GM12864 (cell line): ENCODE measurements around the gene USP32.

ENCODE experiments used
- DNase-seq: peaks from one replicate; pipeline ENCODE4 v3.0.0-alpha.2; 2011; ENCODE audit warnings: low read depth
- H3K4me3 ChIP-seq: 2 replicates; pipeline ENCODE4 v1.5.1; 2011; ENCODE audit warnings: mild to moderate bottlenecking, low read depth, low read length, control low read depth
- TF ChIP-seq, protein P1 (sequence below): IDR thresholded peaks from 2 replicates; pipeline ENCODE4 v1.5.1; 2011; ENCODE audit warnings: low read depth, mild to moderate bottlenecking, moderate library complexity, low read length, control low read depth, inconsistent platforms; ENCODE audit errors: missing control alignments

USP32 gene

DNA sequence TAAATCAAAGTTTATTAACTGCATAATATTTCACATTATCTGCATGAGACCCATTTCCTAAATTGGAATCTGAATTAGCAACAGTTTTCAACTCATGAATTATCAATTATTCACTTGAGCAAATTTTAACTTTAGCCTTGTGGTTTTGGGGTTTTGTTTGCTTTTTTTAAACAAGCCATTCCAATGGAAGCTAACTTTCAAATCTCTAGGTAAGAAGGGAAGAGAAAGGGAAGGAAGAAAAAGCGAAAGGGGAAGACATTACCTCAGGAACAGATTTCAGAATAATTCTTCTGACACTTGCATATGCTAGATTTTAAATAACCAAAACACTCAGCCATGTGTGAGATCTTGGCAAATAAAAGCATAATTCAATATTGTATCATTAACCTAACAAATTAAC, 139.5 kb downstream of the USP32 start:
- TF ChIP-seq, protein P1, sequence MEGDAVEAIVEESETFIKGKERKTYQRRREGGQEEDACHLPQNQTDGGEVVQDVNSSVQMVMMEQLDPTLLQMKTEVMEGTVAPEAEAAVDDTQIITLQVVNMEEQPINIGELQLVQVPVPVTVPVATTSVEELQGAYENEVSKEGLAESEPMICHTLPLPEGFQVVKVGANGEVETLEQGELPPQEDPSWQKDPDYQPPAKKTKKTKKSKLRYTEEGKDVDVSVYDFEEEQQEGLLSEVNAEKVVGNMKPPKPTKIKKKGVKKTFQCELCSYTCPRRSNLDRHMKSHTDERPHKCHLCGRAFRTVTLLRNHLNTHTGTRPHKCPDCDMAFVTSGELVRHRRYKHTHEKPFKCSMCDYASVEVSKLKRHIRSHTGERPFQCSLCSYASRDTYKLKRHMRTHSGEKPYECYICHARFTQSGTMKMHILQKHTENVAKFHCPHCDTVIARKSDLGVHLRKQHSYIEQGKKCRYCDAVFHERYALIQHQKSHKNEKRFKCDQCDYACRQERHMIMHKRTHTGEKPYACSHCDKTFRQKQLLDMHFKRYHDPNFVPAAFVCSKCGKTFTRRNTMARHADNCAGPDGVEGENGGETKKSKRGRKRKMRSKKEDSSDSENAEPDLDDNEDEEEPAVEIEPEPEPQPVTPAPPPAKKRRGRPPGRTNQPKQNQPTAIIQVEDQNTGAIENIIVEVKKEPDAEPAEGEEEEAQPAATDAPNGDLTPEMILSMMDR, result no peak
- no peak overlapping the region for H3K4me3 ChIP-seq
- no peak for DNase-seq

DNA sequence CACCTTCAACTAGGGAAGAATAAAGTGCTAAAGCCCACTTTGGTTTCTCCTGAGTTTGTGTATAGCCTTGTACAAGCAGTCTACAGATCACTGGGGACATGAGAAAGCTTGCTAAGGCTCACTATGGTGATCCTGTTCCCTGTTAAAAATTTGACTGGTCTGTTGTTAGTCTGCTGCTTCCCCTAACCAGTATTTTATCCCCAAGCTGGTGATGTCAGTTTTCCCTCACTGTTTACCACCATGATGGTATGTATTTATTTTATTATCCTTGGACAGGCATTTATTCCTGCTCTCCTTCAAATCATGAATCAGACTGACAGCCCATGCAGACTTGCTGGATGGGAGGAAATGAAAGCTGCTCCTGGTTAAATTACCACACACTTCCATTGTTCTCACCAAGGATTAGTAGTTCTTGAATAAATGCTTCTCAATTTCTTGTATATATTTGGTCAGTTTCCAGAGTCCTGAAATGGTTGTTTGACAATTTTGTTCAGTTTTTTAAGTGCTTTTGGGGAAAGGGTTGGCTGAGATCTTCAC, 142.6 kb downstream of the USP32 start:
- TF ChIP-seq, protein P1, result no peak
- no peak overlapping the region for H3K4me3 ChIP-seq
- DNase-seq, result no peak

DNA sequence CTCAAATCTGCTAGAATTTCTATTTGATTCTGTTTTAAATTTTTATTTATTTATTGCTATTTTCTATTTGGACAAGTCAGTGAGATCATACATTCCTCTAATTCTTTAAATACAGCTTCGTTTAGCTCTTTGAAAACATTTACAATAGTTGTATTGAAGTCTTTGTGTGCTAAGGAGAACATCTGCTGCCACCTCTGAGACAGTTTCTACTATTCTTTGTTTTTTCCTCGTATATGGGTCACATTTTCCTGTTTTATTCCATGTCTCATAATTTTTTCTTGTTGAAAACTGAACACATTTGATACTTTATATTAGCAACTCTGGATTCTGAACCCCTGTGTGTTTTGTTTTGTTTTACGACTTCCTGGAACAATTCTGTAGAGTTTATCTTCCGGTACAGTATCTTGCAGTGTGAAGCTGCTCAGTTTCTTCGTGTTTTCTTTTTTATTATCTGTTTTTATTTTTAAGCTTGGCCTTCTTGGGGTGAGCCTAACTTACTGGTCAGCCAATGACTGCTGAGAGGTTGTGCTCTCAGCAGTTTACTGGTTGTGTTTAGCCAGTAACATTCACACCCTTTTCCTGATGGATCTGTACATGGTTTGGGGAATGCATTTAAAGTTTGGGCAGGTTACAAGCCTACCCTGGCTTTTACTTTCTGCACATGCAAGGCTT, 143.2 kb downstream of the USP32 start:
- no peak for DNase-seq
- TF ChIP-seq, protein P1, result no peak
- no peak overlapping the region for H3K4me3 ChIP-seq

DNA sequence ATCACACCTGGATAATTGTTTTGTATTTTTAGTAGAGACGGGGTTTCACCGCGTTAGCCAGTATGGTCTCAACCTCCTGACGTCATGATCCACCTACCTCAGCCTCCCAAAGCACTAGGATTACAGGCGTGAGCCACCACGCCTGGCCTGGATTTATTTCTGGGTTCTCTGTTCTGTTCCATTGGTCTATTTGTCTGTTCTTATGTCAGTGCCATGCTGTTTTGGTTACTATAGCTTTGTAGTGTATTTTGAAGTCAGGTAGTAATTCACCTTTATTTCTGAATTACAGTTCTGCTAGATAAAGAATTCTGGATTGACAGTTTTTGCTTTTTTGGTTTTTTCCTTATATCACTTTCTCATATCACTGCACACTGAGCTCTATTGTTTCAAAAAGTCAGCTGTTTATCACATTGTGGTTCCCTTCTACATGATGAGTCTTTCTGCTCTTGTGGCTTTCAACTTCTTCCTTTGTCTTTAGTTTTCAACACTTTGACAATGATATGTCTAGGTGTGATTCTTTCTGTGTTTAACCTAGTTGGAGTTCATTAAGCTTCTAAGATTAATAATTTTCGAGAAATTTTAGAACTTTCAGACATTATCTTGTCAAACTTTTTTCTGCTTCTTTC, 144.0 kb downstream of the USP32 start:
- H3K4me3 ChIP-seq, result no peak overlapping the region
- DNase-seq, result no peak
- TF ChIP-seq, protein P1, result no peak

DNA sequence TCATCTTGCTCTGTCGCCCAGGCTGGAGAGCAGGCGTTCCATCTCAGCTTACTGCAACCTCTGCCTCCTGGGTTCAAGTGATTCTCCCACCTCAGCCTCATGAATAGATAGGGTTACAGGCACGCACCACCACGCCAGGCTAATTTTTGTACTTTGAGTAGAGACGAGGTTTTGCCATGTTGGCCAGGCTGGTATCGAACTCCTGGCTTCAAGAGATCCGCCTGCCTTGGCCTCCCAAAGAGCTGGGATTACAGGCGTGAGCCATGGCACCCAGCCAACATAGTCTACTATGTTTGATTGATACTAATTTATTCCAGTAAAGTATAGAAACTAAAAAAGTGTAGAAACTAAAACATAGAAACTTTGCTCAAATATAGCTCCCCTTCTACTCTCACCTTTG, 147.3 kb downstream of the USP32 start:
- H3K4me3 ChIP-seq, result no peak overlapping the region
- TF ChIP-seq, protein P1, result no peak
- no peak for DNase-seq

DNA sequence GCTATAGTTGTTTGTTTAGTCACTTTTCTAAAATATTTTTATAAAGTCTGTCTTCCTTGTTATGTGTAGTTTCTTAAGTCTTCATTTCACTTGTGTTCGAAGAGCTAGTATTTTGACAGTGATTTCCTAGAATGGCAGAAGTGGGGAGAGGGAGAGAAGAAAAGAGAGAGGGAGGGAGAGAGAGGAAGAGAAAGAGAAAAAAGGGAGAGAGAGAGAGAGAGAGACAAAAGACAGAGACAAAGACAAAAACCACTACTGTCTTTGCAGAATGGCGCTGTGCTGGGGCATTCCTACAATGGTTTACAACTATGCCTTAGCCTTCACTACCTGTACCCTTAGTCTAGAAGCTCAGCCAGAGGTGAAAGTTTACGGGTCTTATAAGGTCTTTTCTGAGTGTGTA, 151.6 kb downstream of the USP32 start:
- no peak for DNase-seq
- TF ChIP-seq, protein P1, result no peak

DNA sequence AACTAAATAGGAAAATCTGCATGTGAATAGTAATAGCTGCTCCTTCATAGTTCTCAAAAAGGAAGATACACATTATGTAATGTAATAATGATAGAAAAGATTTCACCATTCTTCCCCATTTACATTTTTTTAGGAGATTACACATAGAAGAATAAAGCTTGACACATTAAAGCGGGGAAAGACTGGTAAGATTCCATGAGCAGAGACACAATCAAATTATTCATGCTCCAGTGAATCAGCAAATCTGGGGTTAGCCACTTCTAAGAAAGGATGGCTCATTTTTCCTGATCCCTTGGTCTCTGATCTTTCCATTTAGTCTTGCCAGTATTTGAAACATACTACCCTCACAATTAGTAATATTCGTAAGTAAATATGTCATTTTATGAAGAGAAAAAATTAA, 160.2 kb downstream of the USP32 start:
- no peak overlapping the region for H3K4me3 ChIP-seq
- TF ChIP-seq, protein P1, result no peak
- no peak for DNase-seq

More for the DNA sequence above, 151.6 kb downstream of the USP32 start:
- H3K4me3 ChIP-seq, result no peak overlapping the region
